HG02678 (cell line): Measurements from ENCODE around the gene CDK2AP2.
"Not testable (repeated sequence)": the region's sequence is repeated elsewhere in the genome, so short reads cannot be mapped to it uniquely, and the experiment has no call there.

Experiments used
- ATAC-seq: cut with Tn5 transposase; IDR thresholded peaks from one replicate; pipeline ENCODE4 v1.9.1; 2021; ENCODE audit warnings: mild to moderate bottlenecking, moderate library complexity; ENCODE audit not compliant: unreplicated experiment

The CDK2AP2 gene

DNA sequence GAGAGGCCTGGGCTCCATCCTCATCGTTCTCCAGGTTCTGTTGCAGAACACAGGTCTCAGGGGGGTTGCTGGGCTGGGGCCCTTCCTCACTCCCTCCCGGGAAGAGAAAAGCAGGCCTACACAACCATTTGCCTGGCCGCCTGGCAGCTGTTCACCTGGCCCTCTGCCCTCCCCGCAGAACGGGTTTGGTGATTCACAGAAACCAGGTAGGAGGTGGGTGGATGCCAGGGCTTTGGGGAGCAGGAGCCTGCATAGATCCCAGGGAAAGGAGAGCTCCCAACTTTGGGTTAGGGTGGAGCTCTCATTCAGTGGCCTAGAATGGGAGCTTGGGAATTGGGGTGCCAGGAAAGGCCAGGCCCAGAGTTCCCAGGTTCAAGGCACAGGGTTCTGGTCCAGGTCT is 39.9 kb downstream of the CDK2AP2 start:
- no peak for ATAC-seq

DNA sequence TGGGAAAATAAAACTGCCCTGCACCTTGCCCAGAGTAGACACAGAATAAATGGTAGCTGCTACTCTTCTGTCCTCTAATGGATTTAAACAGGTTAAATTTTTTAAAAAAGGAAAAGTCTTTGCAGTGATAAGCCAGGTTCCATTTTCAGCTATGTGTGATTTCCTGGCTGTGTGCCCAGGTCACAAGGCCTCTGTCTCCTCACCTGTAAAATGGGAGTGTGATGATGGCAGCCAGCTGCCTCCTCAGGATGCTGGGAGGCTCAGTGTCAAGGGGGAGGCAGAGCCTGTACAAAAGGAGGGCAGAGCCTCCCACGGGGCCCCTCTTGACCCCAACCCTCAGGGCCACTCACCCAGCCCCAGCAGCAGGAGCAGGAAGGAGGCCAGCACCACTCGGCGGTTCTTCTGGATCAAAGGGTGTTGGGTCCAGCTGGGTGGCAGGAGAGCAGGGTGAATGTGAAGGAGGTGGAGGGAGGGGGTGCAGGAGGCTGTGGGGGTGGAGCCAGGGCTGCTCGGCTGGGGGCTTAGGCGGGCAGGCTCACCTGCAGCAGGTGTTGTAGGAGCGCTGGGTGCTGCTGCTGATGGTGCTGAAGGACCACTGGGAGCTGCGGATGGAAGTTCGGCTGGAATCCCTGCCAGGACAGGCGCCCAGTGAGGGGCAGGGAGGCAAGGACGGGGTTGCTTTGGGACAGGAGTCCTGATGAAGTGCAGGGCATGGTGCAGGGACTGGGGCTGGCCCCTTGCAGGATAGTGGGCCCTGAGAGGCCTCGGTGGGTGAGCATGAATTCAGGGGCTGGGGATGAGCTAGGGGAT is 40.8 kb downstream of the CDK2AP2 start:
- no peak for ATAC-seq

DNA sequence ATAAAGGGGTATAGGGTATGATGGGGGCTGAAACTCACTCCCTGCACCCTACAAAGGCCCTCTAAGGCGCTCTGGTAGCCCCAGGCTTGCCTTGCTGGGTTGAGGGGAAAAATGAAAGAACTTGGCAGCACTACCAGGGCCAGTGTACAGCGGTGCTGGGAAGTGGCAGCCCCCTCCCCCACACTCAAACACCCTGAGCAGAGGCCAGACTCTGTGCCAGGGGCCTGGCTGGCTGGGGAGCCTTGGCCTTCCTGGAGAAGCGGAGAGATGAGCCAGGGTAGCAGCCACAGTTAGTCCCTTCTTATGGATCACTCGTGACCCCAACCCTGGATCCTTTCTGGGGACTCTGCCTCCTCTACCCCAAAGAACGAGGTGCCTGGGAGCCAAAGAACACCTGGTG is 41.6 kb downstream of the CDK2AP2 start:
- ATAC-seq: no peak

GRCh38 chr11:67465530-67465929 is 42.4 kb downstream of the CDK2AP2 start:
- not testable (repeated sequence) for ATAC-seq

DNA sequence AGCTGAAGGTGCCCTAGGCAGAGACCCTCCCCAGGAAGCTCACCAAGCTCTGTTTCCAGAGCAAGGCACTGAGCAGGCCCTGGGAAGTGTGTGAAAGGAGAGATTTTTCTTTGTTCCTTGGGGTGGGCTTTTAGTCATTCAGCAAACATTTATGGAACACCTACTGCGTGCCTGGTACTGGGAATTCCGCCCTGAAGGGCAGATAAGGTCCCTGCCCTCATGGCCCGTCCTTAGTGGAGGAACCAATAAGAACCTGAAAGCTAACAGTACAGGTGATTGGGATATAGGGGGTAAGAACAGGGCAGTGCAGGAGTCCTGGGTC is 42.8 kb downstream of the CDK2AP2 start:
- ATAC-seq: no peak

- peak; percentile 55 for ATAC-seq
These were observed 43.4 kb downstream of the CDK2AP2 start for GRCh38 chr11:67464411-67465188.

- ATAC-seq: no peak
These were observed 44.1 kb downstream of the CDK2AP2 start for GRCh38 chr11:67463680-67464410.

- ATAC-seq: no peak
These were observed 44.8 kb downstream of the CDK2AP2 start for GRCh38 chr11:67463186-67463585.

DNA sequence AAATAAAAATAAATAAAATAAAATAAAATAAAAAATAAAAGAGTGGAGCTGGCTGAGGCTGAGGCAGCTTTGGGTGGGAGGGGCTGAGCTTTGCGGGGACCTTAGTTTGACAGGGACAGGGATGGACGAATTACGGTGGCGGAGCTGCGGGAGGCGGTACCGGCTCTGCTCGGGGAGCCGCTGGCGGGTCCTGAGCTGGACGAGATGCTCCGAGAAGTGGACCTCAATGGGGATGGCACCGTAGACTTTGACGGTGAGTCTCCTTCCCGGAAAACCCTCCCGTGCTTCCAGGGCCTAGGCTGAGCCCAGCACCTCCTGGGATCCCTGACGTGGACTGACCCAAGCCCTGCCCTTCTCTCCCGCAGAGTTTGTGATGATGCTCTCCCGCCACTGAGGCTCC is 49.7 kb downstream of the CDK2AP2 start:
- no peak for ATAC-seq

DNA sequence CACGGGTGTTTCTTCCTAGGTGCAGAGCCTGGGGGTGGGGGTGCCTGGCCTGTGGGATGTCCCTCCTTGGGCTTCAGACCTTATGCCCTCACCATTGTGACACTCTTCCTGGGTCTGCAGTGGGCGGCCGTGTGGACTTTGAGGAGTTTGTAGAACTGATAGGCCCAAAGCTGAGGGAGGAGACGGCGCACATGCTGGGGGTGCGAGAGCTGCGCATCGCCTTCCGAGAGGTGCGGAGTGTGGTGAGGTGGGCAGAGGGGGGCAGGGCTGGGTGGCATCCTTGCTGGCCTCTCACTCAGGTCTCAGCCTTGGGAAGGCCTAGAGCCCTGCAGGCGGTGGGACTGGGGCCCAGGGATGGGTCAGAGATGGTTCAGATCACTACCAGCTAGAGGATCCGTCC is 50.5 kb downstream of the CDK2AP2 start:
- no peak for ATAC-seq
